GM19395 (cell line): ENCODE data around the gene MAN2B1.
"Not testable (repeated sequence)": the region's sequence is repeated elsewhere in the genome, so short reads cannot be mapped to it uniquely, and the experiment has no call there.

Source experiments
- ATAC-seq: cut with Tn5 transposase; IDR thresholded peaks from one replicate; pipeline ENCODE4 v1.9.1; 2021; ENCODE audit warnings: mild to moderate bottlenecking, moderate library complexity; ENCODE audit not compliant: unreplicated experiment

The MAN2B1 gene

DNA sequence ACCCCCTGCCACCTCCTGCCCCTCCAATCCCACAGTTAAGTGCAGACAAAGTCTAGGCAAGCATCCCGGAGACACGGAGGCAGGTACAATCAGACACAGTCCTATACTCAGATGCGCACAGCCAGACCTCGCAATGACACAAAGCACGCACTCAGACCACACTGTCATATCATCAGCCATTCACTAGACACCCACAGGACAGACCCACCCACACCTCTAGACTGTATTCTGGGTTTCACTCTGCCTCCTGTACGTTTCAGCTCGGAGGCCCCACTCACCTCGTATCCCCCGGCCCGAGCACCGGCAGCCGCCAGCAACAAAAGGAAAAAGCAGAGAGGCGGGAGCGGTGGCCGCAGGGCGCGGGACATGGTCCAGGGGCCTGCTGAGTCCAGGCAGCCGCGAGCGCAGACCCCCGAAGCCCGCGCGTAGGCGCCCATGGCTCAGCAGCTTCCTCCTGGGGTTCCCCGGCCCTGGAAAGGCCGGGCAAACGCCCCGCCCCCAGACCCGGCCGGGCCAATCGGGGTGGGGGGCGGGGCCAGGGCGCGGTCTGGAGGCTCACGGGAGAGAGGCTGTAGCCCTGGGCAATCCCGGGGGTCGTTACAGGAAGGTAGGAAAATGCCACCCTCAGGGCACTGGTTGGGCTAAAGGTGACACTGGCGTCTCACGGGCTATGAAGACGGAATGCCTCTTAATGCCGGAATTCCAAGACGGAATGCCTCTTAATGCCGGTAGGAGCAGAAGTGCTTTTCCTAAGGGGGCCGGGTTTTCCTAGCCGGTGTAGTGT, at the start of gene MAN2B1, which contains the start of gene WDR83:
Gene MAN2B1 (minus strand): TSS at position 478 of the 784 bp plus-strand sequence. CDS start 41 bp downstream, at position 437.
Gene WDR83 (plus strand): TSS at position 543 of the 784 bp plus-strand sequence. CDS start 2,984 bp downstream, outside the sequence.
- no peak for ATAC-seq

DNA sequence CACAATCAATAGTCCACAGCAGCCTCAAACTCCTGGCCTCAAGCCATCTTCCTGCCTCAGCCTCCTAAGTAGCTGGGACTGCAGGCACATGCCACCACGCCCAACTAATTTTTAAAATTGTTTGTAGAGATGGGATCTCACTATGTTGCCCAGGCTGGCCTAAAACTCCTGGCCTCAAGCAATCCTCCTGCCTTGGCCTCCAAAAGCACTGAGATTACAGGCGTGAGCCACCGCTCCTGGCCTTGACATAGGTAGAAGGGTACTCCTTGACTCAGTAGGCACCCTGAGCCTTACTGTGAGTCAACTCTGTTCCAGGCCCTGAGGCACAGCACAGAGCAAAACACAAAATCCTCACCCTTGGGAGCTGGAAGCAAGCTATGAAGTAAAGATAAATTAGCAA, 49.4 kb upstream of the MAN2B1 start:
- ATAC-seq, result no peak

DNA sequence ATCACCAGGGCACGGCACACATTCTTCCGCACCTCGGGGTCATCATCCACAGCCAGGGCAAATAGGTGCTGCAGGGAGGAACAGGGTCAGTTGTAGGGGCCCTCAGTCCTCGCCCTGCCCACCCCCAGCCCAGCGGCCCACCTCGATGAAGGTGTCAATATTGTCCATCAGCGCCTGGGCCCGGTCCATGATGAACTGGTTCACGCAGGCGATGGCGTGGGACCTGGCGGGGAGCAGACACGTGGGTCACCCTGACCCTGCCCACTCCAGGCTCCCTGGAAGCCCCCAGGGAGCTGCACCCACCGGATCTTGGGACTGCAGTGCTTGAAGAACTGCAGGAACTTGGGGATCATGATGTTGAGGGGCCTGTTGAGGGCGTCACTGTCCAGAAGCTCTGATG, 48.6 kb upstream of the MAN2B1 start:
- ATAC-seq, result no peak

DNA sequence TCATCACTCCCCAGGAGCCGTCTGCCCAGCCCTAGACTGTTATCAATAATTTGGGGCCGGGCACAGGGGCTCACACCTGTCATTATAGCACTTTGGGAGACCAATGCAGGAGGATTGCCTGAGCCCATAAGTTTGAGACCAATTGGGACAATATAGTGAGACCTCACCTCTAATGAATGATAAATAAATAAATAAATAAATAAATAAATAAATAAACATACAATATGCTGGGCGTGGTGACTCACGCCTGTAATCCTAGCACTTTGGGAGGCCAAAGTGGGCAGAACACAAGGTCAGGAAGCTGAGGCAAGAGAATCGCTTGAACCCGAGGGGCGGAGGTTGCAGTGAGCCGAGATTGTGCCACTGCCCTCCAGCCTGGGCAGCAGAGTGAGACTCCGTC, 46.8 kb upstream of the MAN2B1 start:
- not testable (repeated sequence) for ATAC-seq

DNA sequence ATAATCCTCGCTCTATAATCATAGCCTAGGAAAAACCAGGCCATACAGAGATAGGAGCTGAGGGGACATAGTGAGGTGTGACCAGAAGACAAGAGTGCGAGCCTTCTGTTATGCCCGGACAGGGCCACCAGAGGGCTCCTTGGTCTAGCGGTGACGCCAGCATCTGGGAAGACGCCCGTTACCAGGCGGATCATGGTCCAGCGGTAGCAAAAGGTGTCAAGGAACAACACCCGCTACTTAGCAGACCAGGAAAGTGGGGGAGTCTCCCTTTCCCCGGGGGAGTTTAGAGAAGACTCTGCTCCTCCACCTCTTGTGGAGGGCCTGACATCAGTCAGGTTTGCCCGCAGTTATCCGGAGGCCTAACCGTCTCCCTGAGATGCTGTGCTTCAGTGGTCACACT, 45.5 kb upstream of the MAN2B1 start:
- ATAC-seq, result not testable (repeated sequence)

DNA sequence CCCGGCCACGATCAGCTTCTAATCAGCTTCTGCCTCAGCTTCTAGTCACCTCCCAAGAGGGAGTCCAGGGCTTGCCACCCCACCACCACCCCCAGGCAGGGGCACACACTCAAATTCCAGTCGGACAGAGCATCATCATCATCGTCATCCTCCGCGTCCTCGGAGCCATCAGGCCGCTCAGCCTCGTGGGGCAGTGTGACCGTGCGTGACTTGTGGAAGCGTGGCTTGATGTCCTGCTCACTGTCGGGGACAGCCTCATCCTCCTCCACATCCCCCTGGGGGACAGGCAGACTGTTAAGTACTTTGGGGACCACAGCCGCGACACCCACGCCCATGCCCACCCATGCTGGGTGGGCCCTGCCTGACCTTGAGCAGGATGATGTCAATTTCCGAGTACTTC, 44.6 kb upstream of the MAN2B1 start:
- ATAC-seq, result no peak

DNA sequence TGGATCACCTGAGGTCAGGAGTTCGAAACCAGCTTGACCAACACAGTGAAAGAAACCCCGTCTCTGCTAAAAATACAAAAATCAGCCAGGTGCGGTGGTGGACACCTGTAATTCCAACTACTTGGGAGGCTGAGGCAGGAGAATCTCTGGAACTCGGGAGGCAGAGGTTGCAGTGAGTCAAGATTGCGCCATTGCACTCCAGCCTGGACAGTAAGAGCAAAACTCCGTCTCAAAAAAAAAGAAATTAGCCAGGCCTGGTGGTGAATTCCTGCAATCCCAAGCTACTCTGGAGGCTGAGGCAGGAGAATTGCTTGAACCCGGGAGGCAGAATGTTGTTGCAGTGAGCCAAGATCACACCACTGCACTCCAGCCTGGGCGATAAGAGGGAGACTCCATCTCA, 42.1 kb upstream of the MAN2B1 start:
- ATAC-seq, result no peak

DNA sequence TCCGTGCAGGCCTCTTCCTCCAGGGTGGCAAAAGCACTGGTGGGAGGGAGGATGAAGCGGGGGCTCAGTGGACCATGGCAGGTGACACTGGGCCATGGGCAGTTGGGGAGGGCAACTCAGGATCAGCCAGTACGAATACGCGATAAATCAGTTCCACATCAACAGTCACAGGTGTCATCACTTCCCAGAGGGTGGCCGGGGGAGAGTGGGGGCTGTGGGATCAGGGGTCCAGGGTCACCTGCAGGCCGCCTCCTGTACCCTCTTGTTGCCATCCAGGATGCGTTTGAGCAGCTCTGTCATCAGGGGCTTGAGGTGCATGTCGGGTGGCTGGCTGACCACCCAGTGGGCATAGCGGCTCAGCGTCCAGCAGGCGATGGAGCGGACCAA, 39.8 kb upstream of the MAN2B1 start:
- ATAC-seq, result no peak

DNA sequence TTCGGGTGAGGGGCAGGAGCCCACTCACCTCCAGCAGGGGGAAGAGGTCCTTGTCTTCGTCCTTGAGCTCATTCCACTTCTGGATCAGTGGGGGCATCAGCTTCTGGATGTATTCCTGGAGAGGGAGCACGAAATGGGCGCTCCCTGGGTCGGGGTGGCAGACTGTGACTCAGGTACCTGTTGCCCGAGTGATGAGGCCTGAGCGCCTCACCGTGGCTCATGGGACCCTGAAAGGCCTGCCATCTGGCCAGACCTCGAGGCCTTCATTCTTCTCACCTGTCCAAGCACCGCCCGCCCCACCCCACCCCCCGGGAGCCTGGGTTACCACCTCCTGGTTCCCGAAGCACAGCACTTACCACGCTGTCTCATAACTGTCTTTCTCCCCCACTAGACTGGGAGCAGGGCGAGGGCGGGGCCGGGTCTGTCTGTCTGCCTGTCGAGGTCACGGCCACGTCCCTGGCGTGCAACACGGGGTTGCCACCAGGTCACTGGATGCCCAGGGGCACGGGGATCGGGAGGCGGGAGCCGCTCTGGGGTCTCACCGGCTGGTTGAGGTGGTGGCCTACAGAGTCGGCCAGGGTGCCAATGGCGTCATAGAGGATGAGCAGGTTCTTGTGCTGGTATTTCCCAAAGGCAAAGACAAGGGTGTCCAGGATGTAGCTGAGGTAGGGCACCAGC, 39.3 kb upstream of the MAN2B1 start:
- no peak for ATAC-seq

DNA sequence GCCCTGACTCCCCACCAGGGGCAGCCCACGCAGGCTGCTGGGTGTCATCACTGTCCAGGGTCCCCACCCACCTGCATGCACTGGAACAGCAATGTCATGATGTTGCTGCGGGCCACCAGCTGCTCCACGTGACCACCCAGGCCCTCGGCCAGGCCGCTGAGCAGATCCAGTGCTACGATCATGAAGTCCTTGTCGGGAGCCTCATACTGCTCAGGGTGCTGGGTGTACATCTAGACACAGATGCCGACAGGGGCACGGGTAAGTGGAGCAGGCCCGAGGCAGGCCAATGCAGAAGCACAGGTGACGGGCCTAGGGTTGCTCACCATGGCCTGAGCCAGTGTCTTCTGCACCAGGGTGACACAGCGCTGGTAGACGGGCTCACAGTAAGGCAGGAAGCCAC, 38.6 kb upstream of the MAN2B1 start:
- ATAC-seq, result no peak

DNA sequence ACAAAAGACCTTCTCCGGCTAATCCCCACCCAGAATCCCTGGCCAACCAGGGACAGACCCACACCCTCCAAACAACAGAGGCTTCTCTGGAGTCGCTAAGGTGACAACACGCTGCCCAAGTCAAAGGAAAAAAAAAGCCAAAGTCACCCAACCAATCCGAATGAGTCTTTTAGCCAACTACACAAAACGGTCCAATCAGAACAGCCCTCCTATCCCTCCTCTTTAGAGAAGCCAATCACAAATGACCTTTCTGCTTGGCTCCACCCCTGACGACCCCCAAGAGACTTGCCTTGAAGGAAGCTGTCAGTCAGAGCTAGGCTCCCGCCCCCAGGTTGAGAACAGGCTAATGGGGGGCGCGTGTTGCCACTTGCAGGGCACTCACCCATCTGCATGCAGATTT, 36.5 kb upstream of the MAN2B1 start:
- no peak for ATAC-seq

DNA sequence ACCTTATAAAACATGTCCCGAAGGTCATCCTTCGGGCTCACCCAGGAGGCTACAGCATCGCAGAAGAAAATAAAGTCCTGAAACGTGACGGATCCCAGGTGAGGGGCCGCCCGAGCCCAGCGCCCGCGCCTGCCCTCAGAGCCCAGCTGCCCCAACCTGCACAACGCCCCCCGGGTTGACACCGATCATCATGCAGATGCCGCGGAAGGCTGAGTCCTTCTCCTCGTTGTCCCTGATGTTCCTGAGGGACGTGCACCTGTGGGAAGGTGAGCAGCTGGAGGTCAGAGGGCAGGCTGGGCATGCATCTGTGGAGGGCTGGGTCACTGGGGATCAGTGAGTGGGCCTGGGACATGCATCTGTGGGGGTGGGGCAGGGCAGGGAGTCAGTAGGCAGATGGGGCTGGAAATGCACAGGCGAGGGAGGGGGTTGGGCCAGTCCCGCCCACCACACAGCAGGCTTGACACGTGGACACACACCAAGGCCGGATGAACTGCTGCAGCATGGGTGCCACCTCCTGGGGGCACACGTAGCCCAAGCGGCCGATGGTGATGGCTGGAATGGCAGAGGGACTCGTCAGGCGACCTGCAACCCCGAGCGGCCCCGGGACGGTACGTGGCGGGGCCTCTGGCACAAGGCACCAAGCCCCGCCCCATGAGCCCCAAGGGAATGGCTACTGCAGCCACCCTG, 35.2 kb upstream of the MAN2B1 start:
- no peak for ATAC-seq

DNA sequence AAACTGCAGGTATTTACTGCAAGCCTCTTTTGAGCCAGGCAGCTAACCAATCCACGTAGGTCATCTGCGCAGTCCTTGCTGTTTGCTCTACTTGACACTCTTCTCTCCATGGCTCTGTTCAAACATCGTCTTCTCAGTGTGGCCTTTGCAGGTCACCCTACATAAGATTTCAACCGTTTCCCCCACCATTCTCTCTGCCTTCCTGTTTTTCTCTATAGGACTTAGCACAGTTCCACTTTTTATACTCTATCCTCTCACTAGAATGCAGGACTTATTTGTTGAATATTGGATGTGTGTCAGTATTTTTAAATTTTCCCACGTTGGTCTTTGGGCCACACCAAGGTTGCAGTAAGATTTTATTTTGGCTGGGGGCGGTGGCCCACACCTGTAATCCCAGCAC, 31.6 kb upstream of the MAN2B1 start:
- ATAC-seq, result no peak

DNA sequence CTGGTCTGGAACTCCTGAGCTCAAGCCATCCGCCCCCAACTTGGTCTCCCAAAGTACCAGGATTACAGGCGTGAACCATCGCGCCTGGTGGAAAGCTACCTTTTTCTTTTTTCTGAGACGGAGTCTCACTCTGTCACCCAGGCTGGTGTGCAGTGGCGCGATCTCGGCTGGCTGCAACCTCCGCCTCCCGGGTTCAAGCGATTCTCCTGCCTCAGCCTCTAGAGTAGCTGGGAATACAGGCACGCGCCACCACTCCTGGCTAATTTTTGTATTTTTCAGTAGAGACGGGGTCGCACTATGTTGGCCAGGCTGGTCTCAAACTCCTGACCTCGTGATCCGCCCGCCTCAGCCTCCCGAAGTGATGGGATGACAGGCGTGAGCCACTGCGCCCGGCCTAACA, 30.9 kb upstream of the MAN2B1 start:
- not testable (repeated sequence) for ATAC-seq

DNA sequence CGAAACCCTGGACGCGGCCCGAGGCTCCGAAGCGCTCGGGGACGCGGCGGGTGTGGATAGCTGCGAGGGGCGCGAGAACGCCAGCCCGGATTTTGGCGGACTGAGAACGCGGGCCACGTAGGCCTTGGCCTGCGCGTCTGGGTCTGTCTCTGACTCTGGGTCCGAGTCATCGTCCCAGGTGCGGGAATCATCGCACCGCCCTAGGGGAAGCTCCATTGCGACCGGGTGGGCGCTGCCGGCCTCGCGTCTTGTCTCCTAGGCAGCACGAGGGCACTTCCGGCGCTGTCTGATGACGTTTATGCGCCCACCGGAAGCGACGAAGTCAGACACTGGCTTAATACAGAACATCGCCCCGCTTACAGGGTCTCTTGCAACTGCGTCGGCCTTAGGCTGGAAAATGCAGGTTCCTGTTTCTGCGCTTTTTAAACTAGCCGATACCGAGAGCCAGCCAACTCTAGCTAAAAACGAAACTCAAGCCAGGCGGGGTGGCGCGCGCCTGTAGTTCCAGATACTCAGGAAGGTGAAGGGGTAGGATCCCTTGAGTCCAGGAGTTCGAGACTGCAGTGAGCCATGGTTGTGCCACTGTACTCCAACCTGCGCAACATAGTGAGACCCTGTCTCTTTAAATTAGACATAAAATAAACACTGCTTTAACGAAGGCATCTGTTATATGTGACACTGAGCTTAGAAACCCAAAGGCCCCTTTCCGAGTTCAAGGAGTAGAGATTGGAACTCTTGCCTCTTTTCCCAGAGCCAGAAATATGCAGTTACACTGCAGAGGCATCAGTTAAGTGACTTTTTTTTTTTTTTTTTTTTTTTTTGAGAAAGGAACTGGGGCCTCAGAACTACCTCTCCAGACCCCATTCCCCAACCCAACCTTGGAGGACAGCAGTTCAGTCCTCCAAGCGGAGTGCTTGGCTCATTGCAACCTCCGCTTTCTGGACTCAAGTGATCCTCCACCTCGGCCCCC, 30.1 kb upstream of the MAN2B1 start, which contains the start of gene FBXW9:
Gene FBXW9 (minus strand): TSS at position 266 of the 970 bp plus-strand sequence. CDS start 50 bp downstream, at position 216.
- no peak for ATAC-seq

DNA sequence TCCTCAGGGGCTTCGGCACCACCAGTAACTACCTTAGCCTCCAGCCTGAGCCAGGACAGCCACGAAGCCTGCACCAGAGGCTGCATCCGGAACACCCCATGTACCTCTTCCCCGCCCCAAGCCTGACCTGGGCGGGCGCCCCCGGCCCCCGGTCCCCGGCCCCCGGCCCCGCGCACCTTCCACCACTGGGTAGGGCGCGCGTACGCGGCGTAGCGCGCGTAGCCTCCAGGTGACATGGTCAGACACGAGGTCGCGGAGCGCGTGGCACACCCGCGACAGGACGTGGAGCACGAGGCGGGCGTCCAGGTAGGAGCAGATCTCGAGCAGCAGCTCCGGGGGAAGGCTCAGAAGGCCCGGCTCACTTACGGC, 29.4 kb upstream of the MAN2B1 start:
- no peak for ATAC-seq

DNA sequence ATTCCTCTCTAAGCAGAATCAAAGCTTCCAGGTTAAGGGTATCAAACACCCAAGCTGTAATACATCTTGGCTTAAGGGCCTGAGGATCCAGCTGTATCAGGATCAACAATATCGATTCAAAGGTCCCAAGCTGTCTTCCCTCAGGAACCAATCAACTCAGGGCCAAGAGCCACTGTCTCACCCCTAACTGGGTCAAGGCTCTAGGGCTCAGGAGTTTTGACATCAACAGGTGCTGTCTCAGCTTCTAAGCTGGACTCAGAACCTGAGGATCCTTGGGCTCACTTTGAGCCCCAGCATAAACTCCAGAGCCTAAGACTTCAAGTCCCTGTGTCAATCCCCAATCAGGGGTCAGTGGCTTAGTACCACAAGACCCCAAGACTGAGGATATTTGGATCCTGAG, 29.0 kb upstream of the MAN2B1 start:
- ATAC-seq, result no peak

DNA sequence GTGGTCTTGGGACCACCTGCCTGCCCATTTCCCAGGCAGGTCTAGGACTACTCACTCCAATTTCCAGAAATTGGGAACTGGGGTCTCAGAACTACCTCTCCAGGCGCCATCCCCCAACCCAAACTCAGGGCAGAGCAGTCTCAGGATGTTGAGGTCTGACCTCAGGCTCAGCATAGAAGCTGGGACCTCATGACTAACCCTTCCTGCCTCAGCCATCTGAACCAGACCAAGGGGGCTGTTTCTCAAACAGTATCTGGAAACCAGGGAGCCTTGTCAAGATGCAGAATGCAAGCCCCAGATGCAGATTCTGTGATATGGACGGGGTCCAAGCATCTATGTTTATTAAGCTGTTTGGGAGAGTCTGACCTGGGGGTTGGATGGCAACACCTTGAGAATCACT, 28.6 kb upstream of the MAN2B1 start:
- no peak for ATAC-seq

DNA sequence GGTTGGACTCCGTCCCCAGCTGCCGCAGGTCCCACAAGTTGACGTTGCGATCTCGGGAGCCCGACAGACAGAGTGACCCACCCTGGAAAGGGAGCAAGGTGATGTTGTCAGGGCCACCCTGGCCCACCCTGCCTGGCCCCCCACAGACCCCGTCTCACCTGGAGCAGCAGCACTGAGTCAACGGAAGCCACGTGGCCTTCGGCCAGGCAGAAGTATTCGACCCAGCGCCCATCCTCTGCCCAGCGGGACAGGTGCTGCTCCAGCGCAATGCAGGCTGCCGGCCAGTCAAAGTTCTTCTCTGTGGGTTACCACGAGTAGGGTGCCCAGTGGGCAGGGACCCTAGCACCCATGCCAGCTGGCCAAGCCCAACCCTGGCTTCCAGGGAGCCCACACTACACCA, 28.1 kb upstream of the MAN2B1 start:
- no peak for ATAC-seq

DNA sequence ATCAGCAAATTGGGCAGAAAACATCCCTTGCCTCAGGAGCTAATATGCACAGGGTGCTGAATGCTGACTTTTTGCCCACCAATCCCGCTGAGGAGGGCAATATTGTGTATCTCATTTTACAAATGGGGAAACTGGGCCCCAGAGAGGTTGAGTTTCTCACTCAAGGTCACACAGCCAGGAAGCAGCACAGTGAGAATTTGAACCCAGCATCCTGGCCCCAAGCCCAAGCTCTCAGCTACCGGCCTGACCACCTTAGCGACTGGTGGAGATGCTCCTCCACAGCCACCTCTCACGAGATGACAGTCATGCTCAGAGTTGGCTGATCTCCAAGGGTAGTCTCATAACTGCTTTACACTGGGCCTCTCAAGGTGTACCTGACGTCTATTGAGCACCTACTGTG, 26.4 kb upstream of the MAN2B1 start:
- ATAC-seq, result no peak
